Measurements from ENCODE around the gene CADPS.

The CADPS gene

GRCh38 chr3:62636235-62636826, 238.9 kb downstream of the CADPS start:
- DNase-seq (ENCODE audit: low read depth): no peak

GRCh38 chr3:62632510-62633294, 242.5 kb downstream of the CADPS start:
- no peak for DNase-seq (ENCODE audit: low read depth)

DNA sequence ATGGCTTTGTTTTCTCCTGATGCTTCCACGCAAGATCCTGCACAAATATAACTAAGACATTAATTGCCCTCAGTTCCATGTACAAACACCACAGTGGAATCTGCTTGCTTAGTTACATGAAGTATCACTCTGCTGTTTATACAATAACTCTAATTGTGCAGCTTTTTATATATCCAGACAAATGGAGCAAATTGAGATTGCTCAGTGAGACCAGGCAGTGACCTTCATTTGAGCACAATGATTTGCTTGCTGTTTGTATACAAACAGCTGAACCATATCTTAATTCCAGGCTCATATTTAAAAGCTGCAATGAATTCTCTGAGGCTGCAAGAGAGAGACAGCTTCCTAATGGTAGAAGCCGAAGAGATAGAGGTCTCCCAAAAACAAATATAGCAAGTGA, 243.7 kb downstream of the CADPS start:
- no peak for DNase-seq (ENCODE audit: low read depth)

DNA sequence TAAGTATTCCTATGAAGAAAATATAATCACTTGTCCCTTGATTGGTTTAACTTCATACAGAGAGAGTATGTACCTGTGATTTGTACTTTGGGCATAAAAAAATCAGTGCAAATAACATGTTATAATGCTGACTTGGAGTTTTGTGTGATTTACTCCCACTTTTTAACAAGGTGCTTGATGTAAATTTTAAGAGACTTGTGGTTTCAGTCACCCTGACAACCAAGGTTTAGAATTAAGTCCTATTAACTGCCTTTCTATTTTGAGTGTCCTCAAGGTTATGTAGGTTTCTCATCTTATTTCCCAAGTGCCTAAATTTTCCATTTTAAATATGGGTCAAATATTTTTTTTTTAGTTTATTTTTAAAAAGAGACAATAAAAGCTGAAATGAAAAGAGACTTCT, 244.6 kb downstream of the CADPS start:
- no peak for DNase-seq (ENCODE audit: low read depth)

DNA sequence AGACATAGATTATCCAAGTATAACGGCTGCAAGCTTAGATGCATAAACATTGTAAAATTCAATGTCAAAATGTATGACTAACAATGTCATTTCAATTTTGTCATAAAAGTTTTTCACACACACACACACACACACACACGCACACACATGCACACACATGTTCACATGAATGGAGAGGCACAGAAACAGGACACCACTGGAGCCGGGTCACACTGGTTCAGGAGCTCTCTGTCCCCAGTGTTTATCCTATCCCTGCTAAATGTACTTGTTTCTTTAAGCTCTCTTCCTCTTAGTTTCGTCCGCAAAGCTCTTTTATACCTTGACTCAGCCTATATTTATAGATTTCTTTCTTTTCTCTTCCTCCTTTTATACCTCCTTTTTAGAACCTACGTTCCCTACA, 249.9 kb downstream of the CADPS start:
- DNase-seq (ENCODE audit: low read depth): no peak

GRCh38 chr3:62624185-62624584, 251.0 kb downstream of the CADPS start:
- no peak for DNase-seq (ENCODE audit: low read depth)

GRCh38 chr3:62622553-62623174, 252.6 kb downstream of the CADPS start:
- no peak for DNase-seq (ENCODE audit: low read depth)

GRCh38 chr3:62621925-62622324, 253.3 kb downstream of the CADPS start:
- DNase-seq (ENCODE audit: low read depth): no peak

GRCh38 chr3:62621176-62621575, 254.0 kb downstream of the CADPS start:
- DNase-seq (ENCODE audit: low read depth): no peak

DNA sequence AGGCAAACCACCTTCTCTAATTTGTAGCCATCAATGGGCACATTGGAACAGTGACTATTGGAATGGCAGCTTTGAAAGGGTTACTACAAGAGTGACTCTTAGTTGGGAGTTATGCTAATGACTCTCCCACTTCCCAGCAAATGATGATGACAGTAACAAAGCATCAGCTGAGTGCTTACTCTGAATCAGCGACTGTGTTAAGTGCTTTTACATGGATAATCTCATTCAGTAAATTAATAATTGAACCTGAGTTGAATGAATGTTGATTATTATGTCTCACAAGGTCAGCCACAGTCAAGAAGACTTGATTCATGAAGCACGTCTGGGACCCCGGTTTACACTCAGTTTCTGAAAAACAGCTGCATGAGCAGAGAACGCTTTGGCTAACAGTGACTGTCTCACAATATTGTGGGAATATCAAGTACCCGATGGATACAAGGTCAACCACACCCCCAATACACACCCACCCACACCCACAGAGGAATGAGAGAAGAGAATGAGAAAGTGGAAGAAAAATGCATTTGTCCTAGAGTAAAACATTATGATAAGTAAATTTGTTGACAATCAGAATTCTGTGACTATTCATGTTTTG, 259.9 kb downstream of the CADPS start:
- no peak for DNase-seq (ENCODE audit: low read depth)

DNA sequence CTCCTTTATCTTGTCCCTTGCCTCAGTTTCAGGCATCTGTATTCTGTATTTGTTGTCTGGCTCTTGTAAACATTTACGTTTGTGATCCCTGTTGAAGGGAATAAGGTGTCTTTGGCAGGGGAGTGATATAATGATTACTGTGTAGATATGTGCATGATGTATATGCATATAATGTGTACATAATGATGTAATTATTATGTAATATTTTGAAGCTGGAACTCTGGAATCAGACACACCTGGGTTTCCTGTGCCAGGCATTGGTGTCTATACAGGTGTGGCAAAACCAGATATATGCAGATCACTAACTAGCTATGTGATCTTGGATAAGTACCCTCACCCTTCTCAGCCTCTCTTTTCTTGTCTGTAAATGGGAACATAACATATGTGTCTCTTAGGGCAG, 260.7 kb downstream of the CADPS start:
- DNase-seq (ENCODE audit: low read depth): no peak

DNA sequence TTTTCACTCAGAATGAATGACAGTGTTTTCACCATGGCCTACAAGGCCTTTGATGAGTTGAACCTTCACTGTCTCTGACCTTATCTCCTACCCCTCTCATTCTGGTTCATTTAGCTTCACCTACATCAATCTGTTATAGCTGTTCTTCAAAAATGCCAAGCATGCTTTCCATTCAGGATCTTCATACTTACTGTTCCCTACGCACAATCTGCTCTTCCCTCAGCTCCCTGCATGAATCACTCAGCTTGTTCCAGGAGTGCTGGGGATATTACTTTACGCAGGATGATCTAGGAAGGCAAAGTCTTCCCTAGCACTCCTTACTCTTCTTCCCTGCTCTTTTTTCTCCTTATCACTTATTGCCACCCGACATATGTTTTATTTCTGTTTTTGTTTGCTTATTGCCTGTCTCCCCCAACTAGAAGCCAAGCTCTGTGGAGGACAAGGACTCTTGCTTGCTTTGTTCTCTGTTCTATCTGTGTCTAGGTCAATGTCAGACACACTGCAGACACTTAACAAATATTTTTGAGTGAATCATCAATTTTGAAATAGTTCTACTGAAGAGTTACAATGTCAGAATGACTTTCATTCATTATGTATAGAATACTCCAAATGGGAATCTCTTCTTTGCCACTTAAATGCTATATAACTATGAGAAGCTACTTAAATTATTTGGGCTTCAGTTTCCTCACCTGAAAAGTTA, 263.5 kb downstream of the CADPS start:
- DNase-seq (ENCODE audit: low read depth): no peak

DNA sequence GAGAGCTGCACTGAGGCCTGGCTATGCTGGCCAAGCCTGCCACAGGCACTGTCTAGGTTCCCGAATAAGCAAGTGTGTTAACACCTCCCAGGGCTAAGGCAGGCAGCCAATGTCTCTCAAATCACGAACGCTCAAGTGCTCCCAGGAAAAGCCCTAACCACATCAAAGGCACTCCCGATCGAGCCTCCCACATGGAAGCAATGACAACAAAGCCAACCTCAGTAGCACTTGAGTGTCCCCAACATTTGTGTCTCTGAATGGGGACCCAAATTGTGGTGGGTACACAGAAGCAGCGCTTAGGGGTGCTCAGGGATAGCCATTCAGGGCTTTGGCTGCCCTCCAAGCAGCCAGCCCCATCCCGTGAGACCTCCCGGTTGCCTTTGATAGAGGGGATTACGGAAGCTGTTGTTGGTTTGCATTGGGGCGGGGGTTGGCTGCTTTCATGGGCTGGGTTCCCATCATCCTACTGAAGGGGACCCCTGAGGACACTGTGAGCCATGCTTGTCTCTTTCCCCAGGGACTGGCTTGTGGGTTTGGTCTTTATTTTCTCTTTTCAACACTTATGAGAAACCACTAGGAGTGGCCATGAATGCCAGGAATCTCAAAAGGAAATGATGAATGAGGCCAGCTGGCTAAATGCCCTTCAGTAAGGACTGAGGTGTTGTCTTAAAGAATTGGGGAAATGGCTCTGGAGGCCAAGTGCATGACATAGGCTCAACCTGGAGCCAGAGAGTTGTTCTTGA, 267.8 kb downstream of the CADPS start:
- no peak for DNase-seq (ENCODE audit: low read depth)

DNA sequence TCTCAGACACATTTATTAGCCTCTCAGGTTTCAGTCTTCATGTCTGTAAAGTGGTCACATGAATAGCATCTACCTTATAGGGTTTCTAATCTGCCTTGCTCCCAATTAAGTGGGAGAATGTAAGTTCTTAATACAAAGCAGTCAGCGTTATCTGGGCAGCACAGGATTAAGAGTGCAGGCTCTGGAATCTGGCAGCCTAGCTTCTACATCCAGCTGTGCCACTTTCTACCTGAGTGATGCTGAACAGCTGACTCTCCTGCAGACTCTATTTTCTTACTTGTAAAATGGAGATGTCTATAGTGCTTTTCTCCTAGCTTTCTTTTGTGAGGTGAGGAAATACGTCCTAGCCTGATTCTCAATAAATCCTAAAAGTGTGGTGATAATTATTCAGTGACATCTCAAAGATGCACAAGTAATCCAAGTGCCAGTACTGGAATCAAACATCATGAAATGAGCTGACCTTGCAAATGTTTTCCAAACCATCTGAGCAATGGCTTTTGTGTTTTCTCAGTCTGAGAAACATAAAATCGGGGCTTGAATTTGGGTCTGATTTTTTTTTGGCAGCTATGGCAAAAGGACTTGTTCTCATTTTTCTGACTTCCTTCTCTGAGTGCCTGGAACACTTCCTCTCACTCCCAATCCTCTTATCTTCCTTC, 269.7 kb downstream of the CADPS start:
- DNase-seq (ENCODE audit: low read depth): no peak

DNA sequence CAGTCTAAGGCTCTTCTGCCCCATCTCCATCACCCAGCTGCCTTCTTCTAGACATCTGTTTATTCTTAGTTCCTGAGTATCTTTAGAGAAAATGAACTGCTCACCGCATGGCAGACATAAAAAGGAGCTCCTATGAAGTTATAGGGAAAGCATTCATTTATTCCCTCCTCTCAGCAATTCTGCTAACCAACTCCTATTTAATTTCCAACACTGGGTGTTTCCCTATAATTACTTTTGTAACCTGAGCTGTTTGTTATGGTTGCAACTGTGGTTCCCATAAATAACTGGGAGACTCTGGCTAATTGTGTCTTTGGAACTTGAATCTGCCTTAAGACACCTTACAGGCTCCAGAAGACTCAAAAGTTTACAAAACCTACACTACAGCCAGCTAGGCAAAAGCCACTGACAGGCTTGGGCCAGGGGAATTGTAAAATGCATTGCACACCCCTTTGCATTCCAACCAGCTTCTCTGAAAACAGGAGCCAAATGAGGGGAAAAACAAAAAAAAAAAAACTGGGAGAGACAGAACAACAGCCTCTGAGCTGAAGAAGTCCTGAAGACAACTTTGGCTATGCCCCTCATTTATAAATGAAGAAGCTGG, 270.4 kb downstream of the CADPS start:
- no peak for DNase-seq (ENCODE audit: low read depth)

- DNase-seq (ENCODE audit: low read depth): no peak
Observed at GRCh38 chr3:62604298-62604697, 270.9 kb downstream of the CADPS start.

GRCh38 chr3:62602987-62603386, 272.2 kb downstream of the CADPS start:
- DNase-seq (ENCODE audit: low read depth): no peak

DNA sequence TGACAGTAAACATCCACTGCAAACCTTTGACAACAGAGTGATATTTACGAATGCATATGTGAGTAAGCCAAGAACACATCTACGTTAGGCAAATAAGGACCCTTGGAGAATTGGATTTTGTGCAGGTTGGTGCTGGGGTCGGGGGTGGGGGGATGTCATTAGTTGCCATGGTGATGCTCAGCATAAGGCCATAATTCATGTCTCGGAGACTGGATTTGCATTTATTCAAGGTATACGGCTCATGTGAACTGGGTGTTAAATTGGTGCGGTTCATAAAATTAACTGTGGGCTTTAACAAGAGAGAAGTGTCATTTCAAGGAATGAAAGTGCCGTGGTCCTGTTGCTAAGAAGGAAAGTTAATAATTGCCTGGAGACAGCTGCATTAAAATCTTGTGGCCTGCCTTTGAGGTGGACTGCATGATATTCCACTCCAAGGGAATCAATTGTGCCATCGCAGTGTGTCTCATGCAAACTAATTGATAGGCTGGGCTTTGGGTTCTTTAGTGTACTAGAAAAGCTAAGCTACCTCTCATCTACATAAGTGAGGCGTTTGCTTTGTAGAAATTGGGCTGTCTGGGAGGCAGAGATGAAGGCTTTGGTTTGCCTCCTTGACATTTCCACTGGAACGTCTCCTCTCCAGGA, 273.0 kb downstream of the CADPS start:
- DNase-seq (ENCODE audit: low read depth): no peak

DNA sequence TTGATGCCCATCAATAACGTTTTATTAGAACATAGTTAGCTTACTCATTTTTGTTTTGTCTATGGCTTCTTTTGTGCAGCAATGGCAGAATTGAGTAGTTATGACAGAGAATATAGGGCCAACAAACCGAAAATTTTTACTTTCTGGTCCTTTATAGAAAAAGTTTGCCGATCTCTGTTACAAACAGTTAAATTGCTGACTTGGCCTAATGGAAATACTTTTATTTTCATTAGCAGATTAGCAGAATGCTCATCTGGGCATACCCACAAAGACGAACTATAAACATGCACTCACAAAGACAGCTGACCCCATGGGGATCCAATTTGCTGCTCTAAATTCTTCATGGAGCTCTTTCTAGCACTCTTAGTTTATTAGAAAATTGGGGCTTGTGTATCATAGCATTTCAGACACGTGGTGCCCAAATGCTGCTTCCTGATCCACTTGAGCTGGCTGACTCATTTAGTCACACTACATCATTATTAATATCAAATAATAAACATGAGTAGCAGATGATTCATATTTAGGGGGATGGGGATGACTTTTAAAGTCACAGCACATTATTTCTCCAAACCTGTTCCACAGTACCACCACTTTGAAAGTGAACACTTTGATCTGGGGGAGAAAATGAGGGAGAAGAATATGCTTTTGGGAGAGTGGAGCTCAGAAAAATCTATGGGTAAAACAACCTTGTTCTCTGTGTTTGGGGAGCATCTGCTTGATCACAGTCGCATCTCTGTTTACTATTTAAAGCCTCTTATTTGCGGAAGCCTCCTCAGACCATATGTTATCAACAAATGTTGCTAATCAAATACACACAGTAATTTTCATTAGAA, 273.8 kb downstream of the CADPS start:
- DNase-seq (ENCODE audit: low read depth): no peak

All from T follicular helper cell (primary cell).